ENCODE results near the gene RAB24. TPM values are rescaled to one million over a fixed set of nuclear protein-coding genes. Genes with fewer than 3 reads are reported as not detected.

The RAB24 gene
- total and polyA plus RNA-seq, 2 experiments from 2014 or later, result 30.3 to 64.6 TPM

DNA sequence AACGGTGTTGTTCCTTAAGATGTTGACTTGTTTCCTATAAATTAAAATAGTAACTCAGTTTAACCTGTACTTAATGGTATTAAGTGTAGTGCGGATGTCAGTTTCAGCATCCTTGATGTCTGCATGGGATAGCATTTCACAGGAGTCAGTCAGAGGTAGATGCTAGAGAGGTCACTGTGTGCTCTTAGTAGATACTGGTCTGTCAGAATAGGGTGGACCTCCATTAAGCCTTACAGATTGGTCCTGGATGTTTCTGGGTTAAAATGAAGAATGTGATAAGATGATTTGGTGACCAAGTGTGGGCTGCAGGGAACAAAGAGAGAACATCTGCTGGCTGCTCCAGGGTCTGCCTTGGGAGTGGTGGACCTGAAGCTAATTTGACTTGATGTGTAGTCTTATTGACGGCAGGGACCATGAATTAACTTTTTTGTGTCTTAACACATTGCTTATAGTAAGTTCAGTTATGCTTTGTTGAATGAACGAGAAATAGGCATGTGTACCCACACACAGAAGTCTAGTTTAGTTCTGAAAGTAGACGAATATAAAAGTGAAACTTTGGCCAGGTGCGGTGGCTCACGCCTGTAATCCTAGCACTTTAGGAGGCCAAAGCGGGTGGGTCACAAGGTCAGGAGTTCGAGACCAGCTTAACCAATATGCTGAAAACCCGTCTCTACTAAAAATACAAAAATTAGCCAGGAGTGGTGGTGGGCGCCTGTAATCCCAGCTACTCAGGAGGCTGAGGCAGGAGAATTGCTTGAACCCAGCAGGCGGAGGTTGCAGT lies 12.5 kb downstream of the RAB24 start:
- Histone ChIP-seq H3K9me2 (replicated peaks; ENCODE audit: insufficient read depth) (no peaks in the 10 kb centered on the region), H2AFZ (no peak overlapping the region), H3K79me2 (no peaks in the 10 kb centered on the region), H3K36me3 (replicated peaks; ENCODE audit: insufficient read depth, low read depth) (no peaks in the 10 kb centered on the region), H3K4me1 (ENCODE audit: insufficient read depth) (no peaks in the 10 kb centered on the region), H3K27ac (no peak overlapping the region), H3K4me2 (no peak overlapping the region), H3K9me3 (ENCODE audit: low read depth) (no peaks in the 10 kb centered on the region), H3K4me3 (no peak overlapping the region), H4K20me1 (ENCODE audit: insufficient read depth, poor library complexity, severe bottlenecking) (no peaks in the 10 kb centered on the region), H3K27me3 (no peaks in the 10 kb centered on the region)
- DNase-seq (ENCODE audit: low spot score), result no peak
- 94% methylated on average over 12 of the region's 12 CpGs for WGBS (ENCODE audit: low lambda C conversion rate, missing lambda C conversion rate)
- TF ChIP-seq CTCF (IDR thresholded peaks at IDR 0.05; ENCODE audit: poor library complexity) (no peak), EZH2phosphoT487 (IDR thresholded peaks at IDR 0.05; ENCODE audit: low read depth, severe bottlenecking, unreplicated experiment) (no peak), EZH2 (IDR thresholded peaks at IDR 0.05; ENCODE audit: borderline replicate concordance) (no peak)

GRCh38 chr5:177288191-177288590 lies 15.3 kb downstream of the RAB24 start:
- H2AFZ ChIP-seq, result no peak overlapping the region
- no peaks in the 10 kb centered on the region for H3K9me2 ChIP-seq (replicated peaks; ENCODE audit: insufficient read depth)
- 95% methylated on average over 2 of the region's 2 CpGs for WGBS (ENCODE audit: low lambda C conversion rate, missing lambda C conversion rate)
- no peak for TF ChIP-seq EZH2 (IDR thresholded peaks at IDR 0.05; ENCODE audit: borderline replicate concordance)
- TF ChIP-seq CTCF (IDR thresholded peaks at IDR 0.05; ENCODE audit: poor library complexity), result no peak
- no peak for TF ChIP-seq EZH2phosphoT487 (IDR thresholded peaks at IDR 0.05; ENCODE audit: low read depth, severe bottlenecking, unreplicated experiment)
- no peak overlapping the region for H3K4me3 ChIP-seq
- H4K20me1 ChIP-seq (ENCODE audit: insufficient read depth, poor library complexity, severe bottlenecking), result no peaks in the 10 kb centered on the region
- no peak overlapping the region for H3K27ac ChIP-seq
- H3K79me2 ChIP-seq, result no peaks in the 10 kb centered on the region
- no peaks in the 10 kb centered on the region for H3K4me1 ChIP-seq (ENCODE audit: insufficient read depth)
- no peak for DNase-seq (ENCODE audit: low spot score)
- no peak overlapping the region for H3K4me2 ChIP-seq
- H3K9me3 ChIP-seq (ENCODE audit: low read depth), result no peaks in the 10 kb centered on the region
- H3K27me3 ChIP-seq, result no peaks in the 10 kb centered on the region
- H3K36me3 ChIP-seq (replicated peaks; ENCODE audit: insufficient read depth, low read depth), result peaks cover 4% of the 10 kb centered on the region

DNA sequence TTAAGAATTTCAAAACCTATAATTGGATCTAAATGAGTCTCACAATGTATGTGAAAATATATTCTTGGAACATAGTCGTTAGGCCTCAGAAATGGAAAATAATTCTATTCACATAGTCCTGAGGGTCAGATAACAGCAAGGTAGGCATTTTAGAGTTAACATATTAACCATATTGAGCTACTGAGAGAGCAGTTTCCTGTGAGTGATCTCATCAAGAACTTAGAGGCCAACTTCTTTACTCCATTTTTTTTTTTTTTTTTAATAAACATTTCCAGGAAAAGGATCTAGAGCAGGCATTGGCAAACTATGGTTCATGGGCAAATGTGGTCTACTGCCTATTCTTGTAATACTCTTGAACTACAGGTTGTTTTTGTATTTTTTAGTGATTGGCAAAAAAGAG lies 26.6 kb downstream of the RAB24 start:
- Histone ChIP-seq H3K36me3 (replicated peaks; ENCODE audit: insufficient read depth, low read depth) (peaks cover 5% of the 10 kb centered on the region), H3K27me3 (no peaks in the 10 kb centered on the region), H3K4me1 (ENCODE audit: insufficient read depth) (no peaks in the 10 kb centered on the region), H3K27ac (no peak overlapping the region), H3K9me3 (ENCODE audit: low read depth) (no peaks in the 10 kb centered on the region), H3K4me2 (no peak overlapping the region), H3K4me3 (no peak overlapping the region), H4K20me1 (ENCODE audit: insufficient read depth, poor library complexity, severe bottlenecking) (no peaks in the 10 kb centered on the region), H3K9me2 (replicated peaks; ENCODE audit: insufficient read depth) (no peaks in the 10 kb centered on the region), H3K79me2 (no peaks in the 10 kb centered on the region), H2AFZ (no peak overlapping the region)
- DNase-seq (ENCODE audit: low spot score), result no peak
- TF ChIP-seq EZH2phosphoT487 (IDR thresholded peaks at IDR 0.05; ENCODE audit: low read depth, severe bottlenecking, unreplicated experiment), result no peak
- no peak for TF ChIP-seq EZH2 (IDR thresholded peaks at IDR 0.05; ENCODE audit: borderline replicate concordance)
- TF ChIP-seq CTCF (IDR thresholded peaks at IDR 0.05; ENCODE audit: poor library complexity), result no peak
- 84% methylated on average over 1 of the region's 1 CpG for WGBS (ENCODE audit: low lambda C conversion rate, missing lambda C conversion rate)
